ENCODE results near the gene HDAC9. TPM values are rescaled to one million over a fixed set of nuclear protein-coding genes. Genes with fewer than 3 reads are reported as not detected.

The HDAC9 gene
- total and polyA plus RNA-seq, 2 of the 13 experiments (the other 11 are each of a cell fraction or from before 2014, with no cell fraction given) = 0.05 to 0.07 TPM

- in situ Hi-C loops (cut with HindIII; ENCODE audit: extremely low pct_ligation_motif_present, low pct_unique_long_range_greater_than_20kb) (no loop called here), intact Hi-C loops (cut with micrococcal nuclease; ENCODE audit: unreplicated experiment) (no loop called here)
- Histone ChIP-seq H2AFZ (ENCODE audit: low read length) (no peak overlapping the region), H3K36me3 (replicated peaks in 1 of 2; ENCODE audit: control insufficient read depth in 1 of 2, insufficient read depth in 2 of 2, low read length in 2 of 2) (no peaks in the 10 kb centered on the region), H3K4me3 (replicated peaks in 1 of 3; ENCODE audit: insufficient read depth in 1 of 3, low read depth in 2 of 3, low read length in 3 of 3) (no peak overlapping the region), H3K27me3 (ENCODE audit: control insufficient read depth in 1 of 2, insufficient read depth in 2 of 2, low read length in 2 of 2) (no peaks in the 10 kb centered on the region; a peak in 1 of 5 replicates), H3K4me1 (ENCODE audit: insufficient read depth, low read length) (no peaks in the 10 kb centered on the region), H3K9ac (ENCODE audit: insufficient read depth, low read depth, low read length) (no peak overlapping the region), H3K27ac (ENCODE audit: extremely low read length, insufficient read depth, low read length) (no peak overlapping the region), H4K20me1 (ENCODE audit: insufficient read depth, low read length) (no peaks in the 10 kb centered on the region), H3K4me2 (ENCODE audit: low read depth, low read length) (no peak overlapping the region), H3K9me3 (ENCODE audit: low read length) (peaks cover 62% of the 10 kb centered on the region), H3K79me2 (ENCODE audit: insufficient read depth, low read length) (no peaks in the 10 kb centered on the region)
- no TSS peak for BruUV-seq (replicated peaks)
- FAIRE-seq (no peak), DNase-seq (ENCODE audit: low spot score) (no peak), ATAC-seq (no peak)
- POLR2A ChIA-PET = no interaction called here
- CTCF ChIA-PET (ENCODE audit: low intra/inter-chr PET ratio, low total read pairs) = no interaction called here
- TF ChIP-seq ZNF609 (CRISPR knock-in tag; IDR thresholded peaks at IDR 0.05; ENCODE audit: borderline replicate concordance) (no peak), CCAR2 (optimal IDR thresholded peaks at IDR 0.05; ENCODE audit: low read depth, low read length) (no peak), BATF2 (CRISPR knock-in tag; IDR thresholded peaks at IDR 0.05) (no peak), ZNF224 (CRISPR knock-in tag; IDR thresholded peaks at IDR 0.05) (no peak), NR2F6 (IDR thresholded peaks at IDR 0.05) (no peak), NR2F6 (CRISPR knock-in tag; IDR thresholded peaks at IDR 0.05) (no peak), BCL3 (CRISPR knock-in tag; IDR thresholded peaks at IDR 0.05) (no peak), LRRFIP1 (CRISPR knock-in tag; conservative IDR thresholded peaks at IDR 0.05) (no peak), AHDC1 (CRISPR knock-in tag; IDR thresholded peaks at IDR 0.05; ENCODE audit: borderline replicate concordance) (no peak)
- 0% methylated on average over 1 of the region's 1 CpG for WGBS (ENCODE audit: low lambda C conversion rate)
These were observed 506.3 kb downstream of the HDAC9 start for GRCh38 chr7:19001854-19002253.
